ENCODE data around the gene APEH. TPM values are rescaled to one million over a fixed set of nuclear protein-coding genes. Genes with fewer than 3 reads are reported as not detected.
"Not testable (repeated sequence)": the region's sequence is repeated elsewhere in the genome, so short reads cannot be mapped to it uniquely, and the experiment has no call there.

Gene APEH
- polyA plus RNA-seq, 3 donors: 66.1 to 105 (median 92.6) TPM

DNA sequence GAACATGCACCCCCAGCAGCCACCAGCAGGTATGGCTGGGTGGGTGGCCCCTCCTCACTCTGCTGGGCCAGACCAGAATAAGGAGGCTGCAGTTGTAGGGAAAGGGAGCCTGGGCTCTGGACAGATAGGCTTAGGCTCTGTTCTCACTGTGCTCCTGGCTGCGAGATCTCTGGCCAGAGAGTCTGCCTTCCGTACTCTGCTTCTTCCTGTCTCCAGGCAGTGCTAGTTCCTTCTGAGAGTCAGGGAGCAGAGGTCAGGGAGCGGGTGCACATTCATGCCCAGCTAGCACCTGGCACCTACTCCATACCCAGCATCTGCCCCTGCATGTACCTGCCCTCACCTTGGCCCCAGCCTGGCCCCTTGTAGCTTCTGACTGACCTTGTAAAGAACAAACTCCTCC, 17.3 kb downstream of the APEH start:
- H3K27ac Mint-ChIP-seq; H3K27ac ChIP-seq (ENCODE audit: low read depth in 1 of 2, low read length in 2 of 2); H3K9me3 ChIP-seq (replicated peaks in 1 of 2; ENCODE audit: control insufficient read depth in 1 of 2, insufficient read depth in 1 of 2, low read length in 2 of 2); H3K36me3 ChIP-seq (replicated peaks in 1 of 2; ENCODE audit: control insufficient read depth in 1 of 2, insufficient read depth in 2 of 2, low read length in 2 of 2); H3K4me3 ChIP-seq (replicated peaks in 1 of 3; ENCODE audit: low read depth in 2 of 3, low read length in 3 of 3); intact Hi-C loops (cut with micrococcal nuclease); DNase-seq; H3K9ac ChIP-seq (ENCODE audit: insufficient read depth, low read length, poor library complexity, severe bottlenecking); H3K9me3 Mint-ChIP-seq; H3K4me2 ChIP-seq (replicated peaks; ENCODE audit: extremely low read depth, low read length, poor library complexity, severe bottlenecking); H2AFZ ChIP-seq (ENCODE audit: insufficient read depth, low read depth, low read length, poor library complexity, severe bottlenecking); H3K4me3 Mint-ChIP-seq: not testable (repeated sequence)
- 86% methylated on average over 1 of the region's 3 CpGs for WGBS (ENCODE audit: insufficient coverage)
- Histone ChIP-seq H3K79me2 (ENCODE audit: insufficient read depth, low read length) (peaks cover 30% of the 10 kb centered on the region), H3K4me1 (ENCODE audit: control insufficient read depth in 1 of 2, insufficient read depth in 2 of 2, low read length in 2 of 2) (peaks cover 24 to 29% of the 10 kb centered on the region in 2 donors), H3K27me3 (ENCODE audit: control insufficient read depth in 2 of 2, insufficient read depth in 2 of 2, low read length in 2 of 2) (peaks cover 0 to 12% of the 10 kb centered on the region in 2 donors), H4K20me1 (ENCODE audit: insufficient read depth, low read length) (peaks cover 10% of the 10 kb centered on the region)
- Mint-ChIP-seq H3K27me3 (ENCODE audit: low read depth in 3 of 3) (peaks cover 11 to 16% (median 14%) of the 10 kb centered on the region in 3 donors), H3K4me1 (peaks cover 31% of the 10 kb centered on the region), H3K36me3 (peaks cover 0 to 16% of the 10 kb centered on the region in 2 donors)

GRCh38 chr3:49694409-49695070, 20.4 kb downstream of the APEH start:
- H2AFZ ChIP-seq (ENCODE audit: insufficient read depth, low read depth, low read length, poor library complexity, severe bottlenecking); H3K4me2 ChIP-seq (replicated peaks; ENCODE audit: extremely low read depth, low read length, poor library complexity, severe bottlenecking); H3K9me3 Mint-ChIP-seq; intact Hi-C loops (cut with micrococcal nuclease); H3K9me3 ChIP-seq (replicated peaks in 1 of 2; ENCODE audit: control insufficient read depth in 1 of 2, insufficient read depth in 1 of 2, low read length in 2 of 2); H3K27ac Mint-ChIP-seq; H3K27me3 ChIP-seq (ENCODE audit: control insufficient read depth in 2 of 2, insufficient read depth in 2 of 2, low read length in 2 of 2); H3K9ac ChIP-seq (ENCODE audit: insufficient read depth, low read length, poor library complexity, severe bottlenecking); H3K27me3 Mint-ChIP-seq (ENCODE audit: low read depth in 3 of 3); H3K4me3 Mint-ChIP-seq; H3K4me3 ChIP-seq (replicated peaks in 1 of 3; ENCODE audit: low read depth in 2 of 3, low read length in 3 of 3); H3K27ac ChIP-seq (ENCODE audit: low read depth in 1 of 2, low read length in 2 of 2); DNase-seq: not testable (repeated sequence)
- H3K36me3 ChIP-seq (replicated peaks in 1 of 2; ENCODE audit: control insufficient read depth in 1 of 2, insufficient read depth in 2 of 2, low read length in 2 of 2): peaks cover 28 to 37% of the 10 kb centered on the region in 2 donors
- H3K79me2 ChIP-seq (ENCODE audit: insufficient read depth, low read length): peaks cover 28% of the 10 kb centered on the region
- H3K36me3 Mint-ChIP-seq: peaks cover 19 to 43% of the 10 kb centered on the region in 2 donors
- peaks cover 10% of the 10 kb centered on the region for H4K20me1 ChIP-seq (ENCODE audit: insufficient read depth, low read length)
- 100% methylated on average over 2 of the region's 6 CpGs for WGBS (ENCODE audit: insufficient coverage)
- H3K4me1 ChIP-seq (ENCODE audit: control insufficient read depth in 1 of 2, insufficient read depth in 2 of 2, low read length in 2 of 2): peaks cover 15 to 19% of the 10 kb centered on the region in 2 donors
- peaks cover 16% of the 10 kb centered on the region for H3K4me1 Mint-ChIP-seq

DNA sequence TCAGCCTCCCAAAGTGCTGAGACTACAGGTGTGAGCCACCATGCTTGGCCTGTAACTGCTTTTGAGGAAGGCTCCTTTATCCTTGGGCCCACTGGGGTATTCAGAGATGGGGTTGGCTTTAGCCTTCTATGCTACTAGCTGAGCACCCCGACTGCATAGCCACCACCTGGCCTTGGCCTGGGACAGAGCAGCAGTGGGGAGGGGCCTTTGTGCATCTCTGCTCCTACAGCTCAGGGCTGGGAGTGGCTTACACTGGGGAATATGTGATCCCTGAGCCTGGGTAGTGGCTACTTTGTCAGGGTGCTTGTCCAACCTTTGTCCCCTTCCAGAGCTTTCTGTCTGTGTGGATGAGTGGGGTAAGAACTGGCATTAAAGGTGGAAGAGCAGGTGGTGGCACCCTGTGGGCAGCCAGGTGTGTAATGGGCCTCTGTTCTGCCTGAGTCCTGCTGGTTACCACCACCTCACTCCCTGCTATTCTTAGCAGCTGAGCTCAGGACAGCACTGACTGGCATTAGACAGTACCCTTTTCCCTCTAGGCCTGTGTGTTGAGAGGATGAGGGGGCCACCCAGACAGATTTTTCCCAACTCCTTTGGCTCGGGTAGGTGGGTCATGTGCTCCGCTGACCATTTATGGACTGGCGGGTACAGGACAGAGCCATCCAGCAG, 21.3 kb downstream of the APEH start:
- H3K27ac ChIP-seq (ENCODE audit: low read depth in 1 of 2, low read length in 2 of 2); H3K27me3 ChIP-seq (ENCODE audit: control insufficient read depth in 2 of 2, insufficient read depth in 2 of 2, low read length in 2 of 2); H3K4me2 ChIP-seq (replicated peaks; ENCODE audit: extremely low read depth, low read length, poor library complexity, severe bottlenecking); intact Hi-C loops (cut with micrococcal nuclease); H3K9me3 ChIP-seq (replicated peaks in 1 of 2; ENCODE audit: control insufficient read depth in 1 of 2, insufficient read depth in 1 of 2, low read length in 2 of 2); H3K4me3 ChIP-seq (replicated peaks in 1 of 3; ENCODE audit: low read depth in 2 of 3, low read length in 3 of 3); H3K9ac ChIP-seq (ENCODE audit: insufficient read depth, low read length, poor library complexity, severe bottlenecking); H3K9me3 Mint-ChIP-seq; H2AFZ ChIP-seq (ENCODE audit: insufficient read depth, low read depth, low read length, poor library complexity, severe bottlenecking); H3K27ac Mint-ChIP-seq; H3K4me3 Mint-ChIP-seq; H3K4me1 Mint-ChIP-seq; H3K4me1 ChIP-seq (ENCODE audit: control insufficient read depth in 1 of 2, insufficient read depth in 2 of 2, low read length in 2 of 2); DNase-seq; H3K27me3 Mint-ChIP-seq (ENCODE audit: low read depth in 3 of 3): not testable (repeated sequence)
- Histone ChIP-seq H3K36me3 (replicated peaks in 1 of 2; ENCODE audit: control insufficient read depth in 1 of 2, insufficient read depth in 2 of 2, low read length in 2 of 2) (peaks cover 37 to 46% of the 10 kb centered on the region in 2 donors), H4K20me1 (ENCODE audit: insufficient read depth, low read length) (peaks cover 10% of the 10 kb centered on the region), H3K79me2 (ENCODE audit: insufficient read depth, low read length) (peaks cover 18% of the 10 kb centered on the region)
- 100% methylated on average over 1 of the region's 4 CpGs for WGBS (ENCODE audit: insufficient coverage)
- H3K36me3 Mint-ChIP-seq: peaks cover 25 to 50% of the 10 kb centered on the region in 2 donors

Data from CD14-positive monocyte (primary cell).